Measurements from ENCODE around the gene IL1RL1. TPM values are rescaled to one million over a fixed set of nuclear protein-coding genes. Genes with fewer than 3 reads are reported as not detected.

The IL1RL1 gene
- polyA plus RNA-seq, 2 of the 4 experiments (the other 2 are of a cell fraction): 0.04 to 0.84 TPM

GRCh38 chr2:102340778-102341177, 29.4 kb downstream of the IL1RL1 start:
- no peak overlapping the region for H3K4me2 ChIP-seq
- H3K9me3 ChIP-seq: no peaks in the 10 kb centered on the region
- no peak overlapping the region for H3K27ac ChIP-seq
- H3K4me3 ChIP-seq: no peak overlapping the region
- CTCF ChIA-PET: interaction anchor here (0.6 to 1.3 kb wide), 3 partner anchors 15 to 103 kb away, joined by 3 to 7 read pairs (median 4); partner anchors contain the start of gene IL18R1
- ATAC-seq (no peak), DNase-seq (ENCODE audit: low read depth in 1 of 2, low spot score in 1 of 2) (no peak), FAIRE-seq (no peak)
- POLR2A ChIA-PET: no interaction called here
- H3K4me1 ChIP-seq: peaks cover 20% of the 10 kb centered on the region
- WGBS (ENCODE audit: missing lambda C conversion rate): 81% methylated on average over 7 of the region's 7 CpGs
- no peak for TF ChIP-seq PBX3 (IDR thresholded peaks at IDR 0.05)

- no peak overlapping the region for H3K27ac ChIP-seq
- H3K9me3 ChIP-seq: no peaks in the 10 kb centered on the region
- no peak for TF ChIP-seq POLR2A (IDR thresholded peaks at IDR 0.05; ENCODE audit: low read length)
- no peak for FAIRE-seq
- ChIA-PET CTCF (no interaction called here), POLR2A (no interaction called here)
- H3K4me2 ChIP-seq: no peak overlapping the region
- no peak for DNase-seq (ENCODE audit: low read depth in 1 of 2, low spot score in 1 of 2)
- no peak for ATAC-seq
- H3K4me3 ChIP-seq: no peak overlapping the region
- H3K4me1 ChIP-seq: no peaks in the 10 kb centered on the region; the same call in 2 of the 3 replicates
- 70% methylated on average over 3 of the region's 3 CpGs for WGBS (ENCODE audit: missing lambda C conversion rate)
Measured at GRCh38 chr2:102342888-102343287, 31.5 kb downstream of the IL1RL1 start.

GRCh38 chr2:102344397-102344796, 33.0 kb downstream of the IL1RL1 start:
- no peak for FAIRE-seq
- 44% methylated on average over 3 of the region's 3 CpGs for WGBS (ENCODE audit: missing lambda C conversion rate)
- CTCF ChIA-PET: interaction anchor here (0.9 kb wide), 1 partner anchor 12 kb away, joined by 4 read pairs; the partner anchor contains the start of gene IL18R1
- no peak for TF ChIP-seq JUNB (IDR thresholded peaks at IDR 0.05)
- no peak for TF ChIP-seq HOXB5 (CRISPR knock-in tag; IDR thresholded peaks at IDR 0.05)
- no peak for TF ChIP-seq MAX (IDR thresholded peaks at IDR 0.05)
- no peak for TF ChIP-seq NR3C1 (IDR thresholded peaks at IDR 0.05)
- DNase-seq (ENCODE audit: low read depth in 1 of 2, low spot score in 1 of 2): no peak
- H3K9me3 ChIP-seq: no peaks in the 10 kb centered on the region
- no peaks in the 10 kb centered on the region for H3K4me1 ChIP-seq
- POLR2A ChIA-PET: no interaction called here
- H3K4me2 ChIP-seq: no peak overlapping the region
- H3K27ac ChIP-seq: no peak overlapping the region
- no peak for ATAC-seq
- no peak overlapping the region for H3K4me3 ChIP-seq

- WGBS (ENCODE audit: missing lambda C conversion rate): 31% methylated on average over 4 of the region's 4 CpGs
- no peak overlapping the region for H3K4me3 ChIP-seq
- no peak overlapping the region for H3K27ac ChIP-seq
- ChIA-PET CTCF (no interaction called here), POLR2A (no interaction called here)
- TF ChIP-seq PHF8 (IDR thresholded peaks at IDR 0.05; ENCODE audit: borderline replicate concordance, low read depth) (no peak), USF2 (IDR thresholded peaks at IDR 0.05) (no peak), PBX3 (IDR thresholded peaks at IDR 0.05) (no peak), ATOH8 (CRISPR knock-in tag; IDR thresholded peaks at IDR 0.05; ENCODE audit: low read depth) (no peak), TFCP2L1 (CRISPR knock-in tag; IDR thresholded peaks at IDR 0.05) (no peak), RCOR1 (IDR thresholded peaks at IDR 0.05; ENCODE audit: low read depth, low read length) (no peak), GATA3 (IDR thresholded peaks at IDR 0.05; ENCODE audit: borderline replicate concordance) (no peak), FOXS1 (CRISPR knock-in tag; IDR thresholded peaks at IDR 0.05) (no peak), CHD2 (IDR thresholded peaks at IDR 0.05; ENCODE audit: low read length, partially characterized antibody) (no peak), ZSCAN20 (CRISPR knock-in tag; IDR thresholded peaks at IDR 0.05) (no peak), CTCF (IDR thresholded peaks at IDR 0.05) (no peak), NR3C1 (IDR thresholded peaks at IDR 0.05) (no peak), REST (IDR thresholded peaks at IDR 0.05) (no peak)
- DNase-seq (ENCODE audit: low read depth in 1 of 2, low spot score in 1 of 2): no peak
- no peak overlapping the region for H3K4me2 ChIP-seq
- no peaks in the 10 kb centered on the region for H3K9me3 ChIP-seq
- no peak for FAIRE-seq
- ATAC-seq: no peak
- H3K4me1 ChIP-seq: no peaks in the 10 kb centered on the region
Measured at GRCh38 chr2:102345329-102345920, 34.1 kb downstream of the IL1RL1 start.
